ENCODE data around the gene C6orf62.
"Not testable (repeated sequence)": the region's sequence is repeated elsewhere in the genome, so short reads cannot be mapped to it uniquely, and the experiment has no call there.

Gene C6orf62

GRCh38 chr6:24699521-24700359 is 19.2 kb downstream of the C6orf62 start:
- DNase-seq (ENCODE audit: low read depth) = no peak

GRCh38 chr6:24696097-24696496 is 22.9 kb downstream of the C6orf62 start:
- DNase-seq (ENCODE audit: low read depth) = no peak

GRCh38 chr6:24695635-24696034 is 23.3 kb downstream of the C6orf62 start:
- not testable (repeated sequence) for DNase-seq (ENCODE audit: low read depth)

GRCh38 chr6:24694198-24694597 is 24.8 kb downstream of the C6orf62 start:
- DNase-seq (ENCODE audit: low read depth) = no peak

- DNase-seq (ENCODE audit: low read depth) = no peak
Observed at GRCh38 chr6:24692848-24693592, 25.9 kb downstream of the C6orf62 start.

- DNase-seq (ENCODE audit: low read depth) = no peak
Observed at GRCh38 chr6:24692415-24692814, 26.5 kb downstream of the C6orf62 start.

GRCh38 chr6:24692003-24692402 is 27.0 kb downstream of the C6orf62 start:
- no peak for DNase-seq (ENCODE audit: low read depth)

- no peak for DNase-seq (ENCODE audit: low read depth)
Observed at GRCh38 chr6:24691550-24691949, 27.4 kb downstream of the C6orf62 start.

- no peak for DNase-seq (ENCODE audit: low read depth)
Observed at GRCh38 chr6:24690593-24690992, 28.4 kb downstream of the C6orf62 start.

- no peak for DNase-seq (ENCODE audit: low read depth)
Observed at GRCh38 chr6:24689964-24690363, 29.0 kb downstream of the C6orf62 start.

- no peak for DNase-seq (ENCODE audit: low read depth)
Observed at GRCh38 chr6:24686946-24687345, 32.0 kb downstream of the C6orf62 start.

- no peak for DNase-seq (ENCODE audit: low read depth)
Observed at GRCh38 chr6:24686408-24686807, 32.5 kb downstream of the C6orf62 start.

- no peak for DNase-seq (ENCODE audit: low read depth)
Observed at GRCh38 chr6:24683297-24684296, 35.4 kb downstream of the C6orf62 start.

- DNase-seq (ENCODE audit: low read depth) = no peak
Observed at GRCh38 chr6:24680582-24680981, 38.4 kb downstream of the C6orf62 start.

- not testable (repeated sequence) for DNase-seq (ENCODE audit: low read depth)
Observed at GRCh38 chr6:24678792-24679352, 40.1 kb downstream of the C6orf62 start.

- DNase-seq (ENCODE audit: low read depth) = no peak
Observed at GRCh38 chr6:24673625-24674024, 45.3 kb downstream of the C6orf62 start.

GRCh38 chr6:24672620-24673182 is 46.3 kb downstream of the C6orf62 start:
- DNase-seq (ENCODE audit: low read depth) = no peak

GRCh38 chr6:24671077-24671476 is 47.9 kb downstream of the C6orf62 start:
- DNase-seq (ENCODE audit: low read depth) = not testable (repeated sequence)

GRCh38 chr6:24670492-24670891 is 48.5 kb downstream of the C6orf62 start:
- DNase-seq (ENCODE audit: low read depth) = not testable (repeated sequence)

- DNase-seq (ENCODE audit: low read depth) = no peak
Observed at GRCh38 chr6:24668997-24669361, 50.0 kb downstream of the C6orf62 start.
